Spleen (tissue), 7 donors: ENCODE measurements around the gene RFESD.

Source experiments
- CTCF ChIP-seq, 11 experiments: fragments of 200-600 bp in 7 of 11; fragments of 450-650 bp in 4 of 11; sonication (generic) in 4 of 11; IDR thresholded peaks in 8 of 11; conservative IDR thresholded peaks in 3 of 11; 1 replicate in 7 of 11; 2 replicates in 4 of 11; pipeline versions ENCODE4 v1.4.0 to v1.8.0; 2016 to 2021; ENCODE audit warnings: antibody characterized with exemption in 11 of 11, inconsistent platforms in 4 of 11, mild to moderate bottlenecking in 1 of 11
- POLR2AphosphoS5 ChIP-seq, 3 donors: sonication (generic); formaldehyde crosslinking; IDR thresholded peaks; one replicate each; pipeline ENCODE4 v1.5.1; 2017; ENCODE audit warnings: antibody characterized with exemption in 3 of 3
- donor health status: DM: no; HTN: no; CAD: no; lungs with moderate emphysema.
- donor health status: DM: no; HTN: no; CAD: no.
- donor health status: DM: no; HTN: no; CAD: no.

GRCh38 chr5:95647886-95648860 is 1.6 kb downstream of the RFESD start:
- TF ChIP-seq POLR2AphosphoS5 (IDR thresholded peaks at IDR 0.05) (no peak), CTCF (IDR thresholded peaks at IDR 0.05 in 8 of 11, conservative IDR thresholded peaks at IDR 0.05 in 3 of 11) (no peak)
